Sigmoid colon (tissue), 7 donors: ENCODE results near the gene FBXL17. TPM values are rescaled to one million over a fixed set of nuclear protein-coding genes. Genes with fewer than 3 reads are reported as not detected.

Source experiments
- DNase-seq: peaks from one replicate; pipeline ENCODE4 v3.0.0-alpha.2; 2019
- H3K27ac ChIP-seq, 4 donors: fragments of 200-600 bp; sonication (generic); one replicate each; pipeline ENCODE4 v1.5.1; 2016 to 2019; ENCODE audit warnings: mild to moderate bottlenecking in 1 of 4
- H3K27me3 ChIP-seq, 3 donors: fragments of 200-600 bp; sonication (generic); one replicate each; pipeline ENCODE4 v1.5.1; 2019; ENCODE audit warnings: mild to moderate bottlenecking in 1 of 3
- H3K36me3 ChIP-seq, 4 donors: fragments of 200-600 bp; sonication (generic); one replicate each; pipeline ENCODE4 v1.5.1; 2016 to 2019
- H3K4me1 ChIP-seq, 4 donors: fragments of 200-600 bp; sonication (generic); one replicate each; pipeline ENCODE4 v1.5.1; 2017 to 2019
- H3K4me3 ChIP-seq, 4 donors: fragments of 200-600 bp; sonication (generic); one replicate each; pipeline ENCODE4 v1.5.1; 2017 to 2019; ENCODE audit warnings: mild to moderate bottlenecking in 2 of 4, moderate library complexity in 1 of 4
- H3K9me3 ChIP-seq, 4 donors: fragments of 200-600 bp in 3 of 4; sonication (generic) in 3 of 4; one replicate each; pipeline versions ENCODE4 v1.5.1 to v1.6.1; 2013 to 2019
- CTCF ChIP-seq, 4 experiments: fragments of 450-650 bp in 3 of 4; fragments of 200-600 bp in 1 of 4; IDR thresholded peaks; one replicate each; pipeline ENCODE4 v1.5.1; 2016 to 2019; ENCODE audit warnings: antibody characterized with exemption in 4 of 4, mild to moderate bottlenecking in 3 of 4, moderate library complexity in 2 of 4
- EP300 ChIP-seq, 4 donors: sonication (generic); formaldehyde crosslinking; IDR thresholded peaks; one replicate each; pipeline ENCODE4 v1.6.1; 2017; ENCODE audit warnings: antibody characterized with exemption in 4 of 4
- POLR2A ChIP-seq, 2 donors: fragments of 450-650 bp; IDR thresholded peaks; one replicate each; pipeline ENCODE4 v1.6.1; 2016; ENCODE audit warnings: antibody characterized with exemption in 2 of 2, mild to moderate bottlenecking in 2 of 2, moderate library complexity in 2 of 2
- POLR2AphosphoS5 ChIP-seq, 4 donors: sonication (generic); formaldehyde crosslinking; IDR thresholded peaks; one replicate each; pipeline ENCODE4 v1.6.1; 2017; ENCODE audit warnings: antibody characterized with exemption in 4 of 4
- WGBS, 2 donors: extraction: QIAGEN DNeasy Blood & Tissue Kit; methylation state at CpG; one replicate each; pipeline ENCODE4 v1.1.7; 2013; 5-methylcytosine and 5-hydroxymethylcytosine counted together
- intact Hi-C: fragments of 100-400 bp; cut with DNase I; formaldehyde crosslinking; loops from one replicate; pipeline ENCODE4 v1.15.1; 2023
- polyA plus RNA-seq, 3 donors: library from polyadenylated mRNA; stranded (reverse); fragments of 200-250 nt; gene quantifications; one replicate each; pipeline ENCODE4 v1.2.3, GENCODE V29; 2013
- total RNA-seq, 4 donors: library from RNA; depleted of rRNA; stranded (reverse); fragments of >200 nt; gene quantifications; one replicate each; pipeline ENCODE4 v1.1.0, GENCODE V29; 2016
- donor health status: healthy with polysubstance abuse.
- donor health status: Bipolar disorder and iron deficiency.
- donor health status: healthy.

FBXL17 gene
- total and polyA plus RNA-seq, 7 donors: 8.2 to 22.5 (median 16.6) TPM

- no peaks in the 10 kb centered on the region for H3K4me1 ChIP-seq
- 99 to 100% methylated on average over 1 of the region's 1 CpG for WGBS, 2 donors
- no peaks in the 10 kb centered on the region for H3K27me3 ChIP-seq
- H3K4me3 ChIP-seq: no peak overlapping the region
- intact Hi-C loops: no loop called here
- DNase-seq: no peak
- TF ChIP-seq POLR2AphosphoS5 (IDR thresholded peaks at IDR 0.05) (no peak), CTCF (IDR thresholded peaks at IDR 0.05) (no peak), POLR2A (IDR thresholded peaks at IDR 0.05) (no peak), EP300 (IDR thresholded peaks at IDR 0.05) (no peak)
- H3K9me3 ChIP-seq: no peaks in the 10 kb centered on the region
- no peak overlapping the region for H3K27ac ChIP-seq
- H3K36me3 ChIP-seq: no peaks in the 10 kb centered on the region
These were observed 40.0 kb downstream of the FBXL17 start for GRCh38 chr5:108341866-108342265.

DNA sequence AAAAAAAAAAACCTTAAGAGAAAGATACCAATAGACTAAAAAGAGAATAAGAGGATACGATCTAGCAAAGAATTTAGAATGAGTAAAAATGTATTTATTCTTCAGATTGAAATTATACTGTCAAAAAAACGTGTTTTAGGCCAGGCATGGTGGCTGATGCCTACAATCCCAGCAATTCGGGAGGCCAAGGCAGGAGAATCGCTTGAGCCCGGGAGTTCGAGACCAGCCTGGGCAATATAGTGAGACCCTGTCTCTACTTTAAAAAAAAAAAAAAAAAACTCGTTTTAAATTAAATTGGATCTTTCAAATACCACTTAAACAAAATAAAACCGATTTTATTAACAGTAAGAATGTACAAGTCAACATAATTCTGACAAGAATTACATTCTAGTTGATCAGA, 41.8 kb downstream of the FBXL17 start:
- TF ChIP-seq POLR2A (IDR thresholded peaks at IDR 0.05): no peak
- TF ChIP-seq CTCF (IDR thresholded peaks at IDR 0.05): no peak
- TF ChIP-seq POLR2AphosphoS5 (IDR thresholded peaks at IDR 0.05): no peak
- TF ChIP-seq EP300 (IDR thresholded peaks at IDR 0.05): no peak
- H3K9me3 ChIP-seq: no peaks in the 10 kb centered on the region
- no peaks in the 10 kb centered on the region for H3K27me3 ChIP-seq
- intact Hi-C loops: no loop called here
- H3K4me1 ChIP-seq: no peaks in the 10 kb centered on the region
- DNase-seq: no peak
- 89 to 94% methylated on average over 8 of the region's 8 CpGs for WGBS, 2 donors
- H3K36me3 ChIP-seq: no peaks in the 10 kb centered on the region
- no peak overlapping the region for H3K4me3 ChIP-seq
- H3K27ac ChIP-seq: no peak overlapping the region

- no peak for DNase-seq
- Histone ChIP-seq H3K4me3 (no peak overlapping the region), H3K4me1 (no peaks in the 10 kb centered on the region), H3K27ac (no peak overlapping the region), H3K36me3 (no peaks in the 10 kb centered on the region), H3K9me3 (no peaks in the 10 kb centered on the region), H3K27me3 (no peaks in the 10 kb centered on the region)
- intact Hi-C loops: no loop called here
- TF ChIP-seq POLR2AphosphoS5 (IDR thresholded peaks at IDR 0.05) (no peak), CTCF (IDR thresholded peaks at IDR 0.05) (no peak), POLR2A (IDR thresholded peaks at IDR 0.05) (no peak), EP300 (IDR thresholded peaks at IDR 0.05) (no peak)
- 12 to 58% methylated on average over 1 of the region's 1 CpG for WGBS, 2 donors
These were observed 42.7 kb downstream of the FBXL17 start for GRCh38 chr5:108339220-108339619.

DNA sequence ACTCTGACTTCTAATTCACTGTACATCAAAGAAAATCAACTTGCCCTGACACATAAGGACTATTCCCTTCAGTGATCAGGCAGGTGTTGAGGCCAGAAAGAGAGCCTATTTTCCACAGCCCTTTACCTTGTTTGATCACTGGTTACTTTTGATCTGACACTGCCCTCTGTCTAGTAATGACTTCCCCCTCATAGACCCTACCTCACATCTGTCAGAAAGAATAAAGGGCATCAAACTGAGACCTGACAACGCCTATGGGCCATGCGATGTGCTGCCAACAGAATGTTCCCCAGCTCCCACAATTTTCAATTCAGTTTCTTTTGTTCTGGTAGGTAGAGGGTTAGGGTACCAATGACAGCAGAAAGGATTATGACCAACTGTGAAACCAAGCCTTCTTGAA, 47.7 kb downstream of the FBXL17 start:
- Histone ChIP-seq H3K27ac (no peak overlapping the region), H3K4me1 (no peaks in the 10 kb centered on the region), H3K9me3 (no peaks in the 10 kb centered on the region), H3K36me3 (no peaks in the 10 kb centered on the region), H3K27me3 (no peaks in the 10 kb centered on the region), H3K4me3 (no peak overlapping the region)
- TF ChIP-seq POLR2AphosphoS5 (IDR thresholded peaks at IDR 0.05): no peak
- no peak for TF ChIP-seq POLR2A (IDR thresholded peaks at IDR 0.05)
- no peak for TF ChIP-seq EP300 (IDR thresholded peaks at IDR 0.05)
- TF ChIP-seq CTCF (IDR thresholded peaks at IDR 0.05): no peak
- WGBS, 2 donors: 98 to 99% methylated on average over 2 of the region's 2 CpGs
- intact Hi-C loops: no loop called here
- no peak for DNase-seq

- DNase-seq: no peak
- no peak for TF ChIP-seq POLR2AphosphoS5 (IDR thresholded peaks at IDR 0.05)
- TF ChIP-seq EP300 (IDR thresholded peaks at IDR 0.05): no peak
- TF ChIP-seq CTCF (IDR thresholded peaks at IDR 0.05): no peak
- no peak for TF ChIP-seq POLR2A (IDR thresholded peaks at IDR 0.05)
- intact Hi-C loops: no loop called here
- H3K4me1 ChIP-seq: no peaks in the 10 kb centered on the region
- no peaks in the 10 kb centered on the region for H3K36me3 ChIP-seq
- no peaks in the 10 kb centered on the region for H3K27me3 ChIP-seq
- no peaks in the 10 kb centered on the region for H3K9me3 ChIP-seq
- H3K4me3 ChIP-seq: no peak overlapping the region
- no peak overlapping the region for H3K27ac ChIP-seq
These were observed 54.9 kb downstream of the FBXL17 start for GRCh38 chr5:108326982-108327381.
